ENCODE measurements around the gene PROC. TPM values are rescaled to one million over a fixed set of nuclear protein-coding genes. Genes with fewer than 3 reads are reported as not detected.

PROC gene
- total and polyA plus RNA-seq, 9 of the 15 experiments (the other 6 are each of a cell fraction or from before 2014, with no cell fraction given) = not detected

DNA sequence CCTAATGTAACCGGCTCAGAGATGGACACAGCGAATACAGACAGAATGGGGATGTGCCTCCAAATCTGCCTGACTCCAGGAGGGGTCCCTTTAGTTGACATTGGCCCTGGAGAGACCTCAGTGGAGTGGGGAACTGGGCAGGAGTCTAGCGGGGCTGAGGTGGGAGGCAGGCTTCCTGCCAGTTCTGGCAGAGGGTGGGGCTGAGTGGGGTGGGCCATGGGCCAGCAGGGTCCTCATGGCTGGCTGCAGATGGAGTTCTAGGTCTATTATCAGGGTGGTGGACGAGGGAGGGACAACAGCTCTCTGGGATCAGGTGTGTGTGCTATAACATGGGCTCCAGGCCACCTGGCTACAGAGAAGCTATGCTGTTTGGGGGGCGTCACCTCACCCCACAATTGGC, 21.1 kb downstream of the PROC start (continued):
- TF ChIP-seq, protein P1, sequence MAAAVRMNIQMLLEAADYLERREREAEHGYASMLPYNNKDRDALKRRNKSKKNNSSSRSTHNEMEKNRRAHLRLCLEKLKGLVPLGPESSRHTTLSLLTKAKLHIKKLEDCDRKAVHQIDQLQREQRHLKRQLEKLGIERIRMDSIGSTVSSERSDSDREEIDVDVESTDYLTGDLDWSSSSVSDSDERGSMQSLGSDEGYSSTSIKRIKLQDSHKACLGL (CRISPR knock-in tag; IDR thresholded peaks at IDR 0.05; ENCODE audit: borderline replicate concordance, poor library complexity, severe bottlenecking) = no peak
- no peak for TF ChIP-seq ZNF586 (CRISPR knock-in tag; conservative IDR thresholded peaks at IDR 0.05)

- H3K27me3 ChIP-seq (ENCODE audit: control insufficient read depth in 2 of 2, insufficient read depth in 2 of 2, low read length in 2 of 2) = 0 out of 5 replicates have a peak, but pooled peaks cover 0 to 8% of the 10 kb centered on the region in 2 experiments
- no peak overlapping the region for H2AFZ ChIP-seq (ENCODE audit: low read depth, low read length)
- in situ Hi-C loops (cut with MboI) (no loop called here), intact Hi-C loops (cut with micrococcal nuclease) (no loop called here)
- WGBS (ENCODE audit: insufficient coverage, low coverage, missing lambda C conversion rate) = 7% methylated on average over 2 of the region's 2 CpGs
- BruUV-seq (replicated peaks) = no TSS peak
- no peaks in the 10 kb centered on the region for H4K20me1 ChIP-seq (replicated peaks; ENCODE audit: control insufficient read depth, insufficient read depth, low read length)
- H3K4me2 ChIP-seq (ENCODE audit: insufficient read depth, low read length) = no peak overlapping the region
- H3K36me3 ChIP-seq (ENCODE audit: control insufficient read depth, insufficient read depth, low read length) = no peaks in the 10 kb centered on the region
- ATAC-seq (no peak), FAIRE-seq (no peak), DNase-seq (ENCODE audit: extremely low read depth in 1 of 4, low spot score in 3 of 4) (no peak)
- no peaks in the 10 kb centered on the region for H3K79me2 ChIP-seq (ENCODE audit: control insufficient read depth, insufficient read depth, low read length)
- peaks cover 1% of the 10 kb centered on the region; the same call in 1 of the 2 replicates for H3K9me3 ChIP-seq (replicated peaks; ENCODE audit: control insufficient read depth, insufficient read depth, low read depth, low read length)
- H3K4me1 ChIP-seq (replicated peaks in 1 of 2; ENCODE audit: control insufficient read depth in 2 of 2, insufficient read depth in 2 of 2, low read length in 2 of 2) = no peaks in the 10 kb centered on the region; a peak in 1 of 5 replicates
- H3K9ac ChIP-seq (ENCODE audit: insufficient read depth in 1 of 2, low read depth in 2 of 2, low read length in 2 of 2) = no peak overlapping the region
- no peak overlapping the region for H3K4me3 ChIP-seq
- no peaks in the 10 kb centered on the region for H3K9me1 ChIP-seq (ENCODE audit: control insufficient read depth, insufficient read depth, low read length)
- POLR2A ChIA-PET = no interaction called here
- CTCF ChIA-PET (ENCODE audit: low intra/inter-chr PET ratio) = interaction anchor here (0.6 to 0.7 kb wide), 2 partner anchors 9 to 637 kb away, joined by 3 read pairs; no protein-coding TSS in a partner anchor
- no peak overlapping the region for H3K27ac ChIP-seq (ENCODE audit: extremely low read depth, low read depth, low read length)
- TF ChIP-seq LEF1 (IDR thresholded peaks at IDR 0.05) (no peak), OTX1 (CRISPR knock-in tag; IDR thresholded peaks at IDR 0.05) (no peak), NCOA6 (IDR thresholded peaks at IDR 0.05) (no peak), MTA1 (IDR thresholded peaks at IDR 0.05; ENCODE audit: borderline replicate concordance) (no peak), SAFB2 (IDR thresholded peaks at IDR 0.05; ENCODE audit: borderline replicate concordance, low read depth, low read length, severe bottlenecking) (no peak), FOSL1 (tag; conservative IDR thresholded peaks at IDR 0.05) (no peak), HCFC1 (IDR thresholded peaks at IDR 0.05; ENCODE audit: low read depth, low read length) (no peak), SAFB (IDR thresholded peaks at IDR 0.05; ENCODE audit: borderline replicate concordance, low read depth, low read length) (no peak), HBP1 (CRISPR knock-in tag; IDR thresholded peaks at IDR 0.05) (no peak), SMAD4 (CRISPR knock-in tag; conservative IDR thresholded peaks at IDR 0.05) (no peak), POLR2B (IDR thresholded peaks at IDR 0.05; ENCODE audit: low read depth, partially characterized antibody) (no peak), HDAC6 (IDR thresholded peaks at IDR 0.05; ENCODE audit: low read depth, low read length) (no peak), TAL1 (IDR thresholded peaks at IDR 0.05) (no peak), GABPA (tag; conservative IDR thresholded peaks at IDR 0.05; ENCODE audit: low read depth) (no peak), ZNF830 (CRISPR knock-in tag; IDR thresholded peaks at IDR 0.05) (no peak)
- TF ChIP-seq, protein P2, sequence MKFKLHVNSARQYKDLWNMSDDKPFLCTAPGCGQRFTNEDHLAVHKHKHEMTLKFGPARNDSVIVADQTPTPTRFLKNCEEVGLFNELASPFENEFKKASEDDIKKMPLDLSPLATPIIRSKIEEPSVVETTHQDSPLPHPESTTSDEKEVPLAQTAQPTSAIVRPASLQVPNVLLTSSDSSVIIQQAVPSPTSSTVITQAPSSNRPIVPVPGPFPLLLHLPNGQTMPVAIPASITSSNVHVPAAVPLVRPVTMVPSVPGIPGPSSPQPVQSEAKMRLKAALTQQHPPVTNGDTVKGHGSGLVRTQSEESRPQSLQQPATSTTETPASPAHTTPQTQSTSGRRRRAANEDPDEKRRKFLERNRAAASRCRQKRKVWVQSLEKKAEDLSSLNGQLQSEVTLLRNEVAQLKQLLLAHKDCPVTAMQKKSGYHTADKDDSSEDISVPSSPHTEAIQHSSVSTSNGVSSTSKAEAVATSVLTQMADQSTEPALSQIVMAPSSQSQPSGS (CRISPR knock-in tag; IDR thresholded peaks at IDR 0.05) = no peak
- TF ChIP-seq, protein P3, sequence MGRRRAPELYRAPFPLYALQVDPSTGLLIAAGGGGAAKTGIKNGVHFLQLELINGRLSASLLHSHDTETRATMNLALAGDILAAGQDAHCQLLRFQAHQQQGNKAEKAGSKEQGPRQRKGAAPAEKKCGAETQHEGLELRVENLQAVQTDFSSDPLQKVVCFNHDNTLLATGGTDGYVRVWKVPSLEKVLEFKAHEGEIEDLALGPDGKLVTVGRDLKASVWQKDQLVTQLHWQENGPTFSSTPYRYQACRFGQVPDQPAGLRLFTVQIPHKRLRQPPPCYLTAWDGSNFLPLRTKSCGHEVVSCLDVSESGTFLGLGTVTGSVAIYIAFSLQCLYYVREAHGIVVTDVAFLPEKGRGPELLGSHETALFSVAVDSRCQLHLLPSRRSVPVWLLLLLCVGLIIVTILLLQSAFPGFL (CRISPR knock-in tag; IDR thresholded peaks at IDR 0.05) = no peak
These were observed 30.3 kb downstream of the PROC start for GRCh38 chr2:127448526-127448925.
